RWPE1 (cell line): Measurements from ENCODE around the gene NUPR1.

Experiments used
- CTCF ChIA-PET: fragments of 350-600 bp; sonication (Branson Sonifier 250); formaldehyde crosslinking; extraction: SDS; loops from one replicate; lab custom pipeline; 2021; lab: Yijun Ruan, JAX
- POLR2A ChIA-PET: fragments of 400-600 bp; formaldehyde crosslinking; extraction: SDS; loops from one replicate; lab custom pipeline; 2020; ENCODE audit warnings: antibody characterized with exemption; ENCODE audit not compliant: low non-redundant PET; lab: Yijun Ruan, JAX
- DNase-seq: peaks from one replicate; pipeline ENCODE4 v3.0.0; 2012; ENCODE audit warnings: low spot score
- H3K27ac ChIP-seq: fragments of 450-650 bp; 2 replicates; pipeline ENCODE4 v1.5.1; 2017
- CTCF ChIP-seq: fragments of 450-650 bp; conservative IDR thresholded peaks from 2 replicates; pipeline ENCODE4 v1.5.1; 2017; ENCODE audit warnings: low read depth, mild to moderate bottlenecking

The NUPR1 gene

DNA sequence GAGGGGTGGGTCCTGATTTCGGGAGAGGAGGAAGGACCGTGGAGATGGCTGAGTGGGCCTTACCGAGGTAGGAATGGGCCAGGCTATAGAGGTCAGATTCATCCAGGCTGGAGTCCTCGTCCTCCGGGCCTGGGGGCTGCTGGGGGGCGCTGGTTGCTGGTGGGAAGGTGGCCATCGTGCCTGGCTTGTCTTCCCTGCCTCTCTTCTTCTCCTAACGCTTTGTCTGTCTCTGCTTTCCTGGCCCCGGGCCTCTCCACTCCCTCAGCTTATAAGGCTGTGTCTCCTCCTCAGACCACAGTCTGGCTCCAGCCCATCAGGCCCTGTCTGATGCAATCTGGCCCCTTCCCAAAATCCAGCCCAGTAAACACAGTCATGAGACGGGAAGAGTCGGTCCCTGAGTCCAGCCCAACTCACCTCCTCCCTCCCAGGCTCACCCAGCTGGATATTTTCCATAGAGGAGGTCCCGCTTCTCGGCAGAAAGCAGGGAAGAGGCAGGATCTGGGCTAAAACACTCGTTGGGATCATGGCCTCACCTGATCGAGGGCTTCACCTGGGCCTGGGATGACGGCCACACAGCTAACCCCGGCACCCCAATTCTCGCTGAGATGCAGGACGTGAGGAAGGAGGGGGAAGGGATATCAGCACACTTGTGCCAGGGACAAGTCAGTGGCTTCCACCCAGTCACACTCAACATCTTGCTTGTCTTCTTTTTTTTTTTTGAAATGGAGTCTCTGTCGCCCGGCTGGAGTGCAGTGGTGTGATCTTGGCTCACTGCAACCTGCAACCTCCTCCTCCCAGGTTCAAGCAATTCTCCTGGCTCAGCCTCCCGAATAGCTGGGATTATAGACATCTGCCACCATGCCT lies at the start of gene NUPR1:
Gene NUPR1 (minus strand): TSS at position 242 of the 864 bp plus-strand sequence. CDS start 67 bp downstream, at position 175.
- CTCF ChIA-PET: no interaction called here
- no peak for TF ChIP-seq CTCF
- H3K27ac ChIP-seq: peak within 1 kb of the TSS; percentile 94
- DNase-seq: peak; percentile 90
- POLR2A ChIA-PET: interaction anchor here (0.5 to 0.8 kb wide), 2 partner anchors 48 to 324 kb away, joined by 3 to 4 read pairs; no protein-coding TSS in a partner anchor

DNA sequence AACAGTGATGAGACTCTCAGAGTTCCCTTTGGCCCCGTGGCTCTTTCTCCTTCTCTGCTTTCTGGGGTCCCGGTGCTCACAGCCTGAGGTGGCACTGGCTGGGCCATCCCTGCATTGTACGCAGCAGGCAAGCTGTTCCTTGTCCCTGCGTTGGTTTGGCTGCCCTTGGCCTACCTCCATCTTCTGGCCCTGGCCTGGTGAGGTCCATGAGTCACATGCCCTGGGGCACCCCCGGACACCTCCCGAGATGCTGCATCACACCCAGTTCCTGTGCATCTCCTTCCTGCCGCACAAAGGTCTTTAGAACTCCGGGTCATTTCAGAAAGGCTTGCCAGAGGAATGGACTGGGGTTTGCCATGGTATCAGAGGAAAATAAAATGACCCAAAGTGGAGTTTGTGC lies 48.6 kb upstream of the NUPR1 start:
- TF ChIP-seq CTCF: no peak
- H3K27ac ChIP-seq: peak overlapping the region; percentile 64
- DNase-seq: peak; percentile 85
- POLR2A ChIA-PET: no interaction called here
- CTCF ChIA-PET: no interaction called here

DNA sequence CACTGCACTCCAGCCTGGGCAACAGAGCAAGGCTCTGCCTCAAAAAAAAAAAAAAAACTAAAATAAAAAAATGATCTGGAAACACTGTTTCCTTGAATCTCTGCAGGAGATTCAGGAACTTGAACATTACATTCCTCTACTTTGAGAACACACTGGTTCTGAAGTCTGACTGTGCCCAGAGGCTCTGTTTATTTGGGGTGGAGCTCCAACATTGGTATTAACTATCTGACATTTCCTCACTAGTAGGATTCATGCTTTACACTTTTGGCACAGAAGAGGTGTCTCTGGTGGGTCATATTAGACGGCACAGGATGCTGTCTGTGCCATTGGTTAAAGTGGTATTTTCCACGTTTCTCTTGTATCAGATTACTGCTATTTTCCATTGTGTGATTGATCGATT lies 47.7 kb upstream of the NUPR1 start:
- H3K27ac ChIP-seq: no peak overlapping the region
- no peak for TF ChIP-seq CTCF
- no peak for DNase-seq
- ChIA-PET POLR2A (interaction anchor here (0.6 kb wide), 2 partner anchors 32 to 35 kb away, joined by 3 to 6 read pairs; partner anchors contain the start of gene SGF29), CTCF (interaction anchor here (0.7 to 0.8 kb wide), 2 partner anchors 18 to 65 kb away, joined by 4 to 6 read pairs; no protein-coding TSS in a partner anchor)

- DNase-seq: no peak
- no peak for TF ChIP-seq CTCF
- POLR2A ChIA-PET: interaction anchor here (0.6 kb wide), 1 partner anchor 32 kb away, joined by 3 read pairs; the partner anchor contains the start of gene SGF29
- CTCF ChIA-PET: no interaction called here
- no peak overlapping the region for H3K27ac ChIP-seq
These were observed 46.9 kb upstream of the NUPR1 start for GRCh38 chr16:28585674-28586073.

DNA sequence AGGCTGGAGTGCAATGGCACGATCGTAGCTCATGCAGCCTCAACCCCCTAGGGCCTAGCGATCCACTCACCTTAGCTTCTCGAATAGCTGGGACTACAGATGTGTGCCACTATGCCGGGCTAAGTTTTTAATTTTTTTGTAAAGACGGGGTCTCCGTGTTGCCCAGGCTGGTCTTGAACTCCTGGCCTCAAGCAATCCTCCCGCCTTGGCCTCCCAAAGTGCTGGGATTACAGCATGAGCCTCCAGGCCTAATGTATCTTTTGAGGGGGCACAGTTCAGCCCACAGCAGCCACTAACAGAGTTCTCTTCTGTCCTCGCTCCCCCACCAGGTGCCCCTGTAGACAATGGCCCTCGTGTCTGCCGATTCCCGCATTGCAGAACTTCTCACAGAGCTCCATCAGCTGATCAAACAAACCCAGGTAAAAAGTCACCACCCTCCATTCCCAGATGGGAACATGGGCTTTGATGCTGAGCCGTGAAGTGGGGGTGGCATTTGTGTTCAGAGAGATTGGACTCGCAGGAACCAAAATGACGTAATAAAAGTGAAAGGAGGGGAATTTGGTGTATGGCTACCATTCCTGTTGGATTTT lies 42.0 kb upstream of the NUPR1 start:
- POLR2A ChIA-PET: no interaction called here
- DNase-seq: no peak
- TF ChIP-seq CTCF: no peak
- CTCF ChIA-PET: no interaction called here
- no peak overlapping the region for H3K27ac ChIP-seq

- no peak overlapping the region for H3K27ac ChIP-seq
- TF ChIP-seq CTCF: no peak
- POLR2A ChIA-PET: no interaction called here
- CTCF ChIA-PET: interaction anchor here (0.6 to 0.7 kb wide), 3 partner anchors 19 to 1885 kb away, joined by 3 to 4 read pairs (median 3); no protein-coding TSS in a partner anchor
- DNase-seq: no peak
These were observed 36.8 kb upstream of the NUPR1 start for GRCh38 chr16:28575446-28576109.
